ENCODE measurements around the gene FNBP1. TPM values are rescaled to one million over a fixed set of nuclear protein-coding genes. Genes with fewer than 3 reads are reported as not detected.

Gene FNBP1
- total RNA-seq, 1 experiment from 2014 or later, result 36.5 TPM

DNA sequence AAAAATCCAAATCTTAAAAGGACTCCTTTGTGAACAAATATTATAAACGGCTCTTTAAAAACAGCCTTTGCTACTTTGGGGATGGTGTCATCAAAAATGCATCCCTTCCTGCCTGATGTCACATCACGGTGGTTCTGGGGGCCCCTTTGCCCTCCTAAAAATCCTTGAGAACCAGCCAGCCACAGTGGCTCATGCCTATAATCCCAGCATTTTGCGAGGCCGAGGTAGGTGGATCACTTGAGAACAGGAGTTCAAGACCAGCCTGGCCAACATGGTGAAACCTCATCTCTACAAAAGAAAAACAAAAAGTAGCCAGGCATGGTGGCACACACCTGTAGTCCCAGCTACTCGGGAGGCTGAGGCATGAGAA lies 43.9 kb downstream of the FNBP1 start:
- Histone ChIP-seq H3K4me2 (ENCODE audit: insufficient read depth, insufficient read length, low read length) (no peak overlapping the region), H3K23ac (ENCODE audit: insufficient read length, low read depth, low read length) (no peak overlapping the region), H2AK5ac (ENCODE audit: insufficient read length, low read length) (no peak overlapping the region), H4K5ac (ENCODE audit: insufficient read length, low read depth, low read length) (no peak overlapping the region), H2AFZ (ENCODE audit: low read length) (no peak overlapping the region), H3K18ac (ENCODE audit: insufficient read length, low read depth, low read length) (no peak overlapping the region), H3K4me1 (ENCODE audit: insufficient read depth, low read length) (no peaks in the 10 kb centered on the region), H4K20me1 (ENCODE audit: control insufficient read depth, insufficient read depth, insufficient read length) (no peaks in the 10 kb centered on the region), H3K27ac (ENCODE audit: insufficient read length, low read depth, low read length) (no peak overlapping the region), H2BK20ac (ENCODE audit: low read depth, low read length, poor library complexity, severe bottlenecking) (no peak overlapping the region), H2BK12ac (ENCODE audit: insufficient read length, low read depth, low read length) (no peak overlapping the region), H3K9ac (ENCODE audit: extremely low read depth, insufficient read length, low read length) (no peak overlapping the region), H3K4ac (ENCODE audit: low read depth, low read length) (no peak overlapping the region), H2BK15ac (ENCODE audit: low read depth, low read length) (no peak overlapping the region), H3K79me1 (ENCODE audit: insufficient read depth, low read depth, low read length, poor library complexity, severe bottlenecking) (no peaks in the 10 kb centered on the region), H3K23me2 (ENCODE audit: insufficient read length, low read depth, low read length, poor library complexity, severe bottlenecking) (no peaks in the 10 kb centered on the region), H3K27me3 (ENCODE audit: insufficient read depth, low read length) (no peaks in the 10 kb centered on the region), H2BK120ac (ENCODE audit: low read depth, low read length, poor library complexity, severe bottlenecking) (no peak overlapping the region), H3K9me3 (ENCODE audit: control insufficient read depth, low read depth, low read length) (no peaks in the 10 kb centered on the region), H3T11ph (ENCODE audit: low read length) (no peak overlapping the region), H3K79me2 (ENCODE audit: insufficient read depth, low read length) (no peaks in the 10 kb centered on the region), H4K91ac (ENCODE audit: insufficient read length, low read depth, low read length) (no peak overlapping the region), H4K8ac (replicated peaks; ENCODE audit: insufficient read length, low read depth, low read length) (no peak overlapping the region), H3K56ac (ENCODE audit: insufficient read length, low read depth, low read length) (no peak overlapping the region), H3K14ac (ENCODE audit: insufficient read depth, low read length) (no peak overlapping the region), H2BK5ac (ENCODE audit: insufficient read length, low read length) (no peak overlapping the region)
- whole genome bisulfite sequencing (ENCODE audit: extremely low coverage, insufficient read length, low lambda C conversion rate), result no CpG with 5 or more reads among the region's 5 CpGs
- H3K4me1 Mint-ChIP-seq, result peaks cover 20 to 21% of the 10 kb centered on the region in 2 experiments
- TF ChIP-seq, protein P1, sequence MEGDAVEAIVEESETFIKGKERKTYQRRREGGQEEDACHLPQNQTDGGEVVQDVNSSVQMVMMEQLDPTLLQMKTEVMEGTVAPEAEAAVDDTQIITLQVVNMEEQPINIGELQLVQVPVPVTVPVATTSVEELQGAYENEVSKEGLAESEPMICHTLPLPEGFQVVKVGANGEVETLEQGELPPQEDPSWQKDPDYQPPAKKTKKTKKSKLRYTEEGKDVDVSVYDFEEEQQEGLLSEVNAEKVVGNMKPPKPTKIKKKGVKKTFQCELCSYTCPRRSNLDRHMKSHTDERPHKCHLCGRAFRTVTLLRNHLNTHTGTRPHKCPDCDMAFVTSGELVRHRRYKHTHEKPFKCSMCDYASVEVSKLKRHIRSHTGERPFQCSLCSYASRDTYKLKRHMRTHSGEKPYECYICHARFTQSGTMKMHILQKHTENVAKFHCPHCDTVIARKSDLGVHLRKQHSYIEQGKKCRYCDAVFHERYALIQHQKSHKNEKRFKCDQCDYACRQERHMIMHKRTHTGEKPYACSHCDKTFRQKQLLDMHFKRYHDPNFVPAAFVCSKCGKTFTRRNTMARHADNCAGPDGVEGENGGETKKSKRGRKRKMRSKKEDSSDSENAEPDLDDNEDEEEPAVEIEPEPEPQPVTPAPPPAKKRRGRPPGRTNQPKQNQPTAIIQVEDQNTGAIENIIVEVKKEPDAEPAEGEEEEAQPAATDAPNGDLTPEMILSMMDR (conservative IDR thresholded peaks at IDR 0.05), result no peak
- H3K27ac Mint-ChIP-seq, result peak overlapping the region in 2 of 3 experiments; percentile 35 to 36; a peak in 2 of 7 replicates
- no peaks in the 10 kb centered on the region for H3K9me3 Mint-ChIP-seq
- H3K27me3 Mint-ChIP-seq (ENCODE audit: low read depth), result no peaks in the 10 kb centered on the region
- H3K4me3 Mint-ChIP-seq, result no peak overlapping the region
- H3K36me3 Mint-ChIP-seq (ENCODE audit: insufficient read depth in 1 of 3, low read depth in 3 of 3), result peaks cover 1 to 3% (median 2%) of the 10 kb centered on the region in 3 experiments; a peak in 3 of 7 replicates
- no peak for DNase-seq
